HG02642 (cell line): ENCODE results near the gene TYW1.
"Not testable (repeated sequence)": the region's sequence is repeated elsewhere in the genome, so short reads cannot be mapped to it uniquely, and the experiment has no call there.

Experiments used
- ATAC-seq: cut with Tn5 transposase; IDR thresholded peaks from one replicate; pipeline ENCODE4 v1.9.1; 2021; ENCODE audit warnings: mild to moderate bottlenecking; ENCODE audit not compliant: unreplicated experiment, poor library complexity

TYW1 gene

DNA sequence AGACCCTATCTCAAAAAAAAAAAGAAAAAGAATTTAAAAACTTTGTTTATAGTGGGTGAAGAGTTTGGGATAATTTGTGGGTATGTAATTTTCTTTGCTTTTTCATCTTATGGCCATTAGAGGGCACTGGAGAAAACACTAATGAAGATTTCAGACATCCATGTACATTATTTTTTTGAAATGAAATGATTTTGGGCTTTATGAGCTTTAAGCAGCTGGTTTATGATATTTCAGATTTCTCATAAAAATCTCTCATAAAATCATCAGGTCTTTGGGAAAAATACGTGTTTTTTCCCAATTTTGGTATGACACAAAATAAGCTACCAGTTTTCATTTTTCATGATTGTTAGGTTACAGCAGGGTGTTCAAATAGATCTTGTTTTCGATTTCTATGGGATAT lies 44.2 kb downstream of the TYW1 start:
- ATAC-seq, result not testable (repeated sequence)

DNA sequence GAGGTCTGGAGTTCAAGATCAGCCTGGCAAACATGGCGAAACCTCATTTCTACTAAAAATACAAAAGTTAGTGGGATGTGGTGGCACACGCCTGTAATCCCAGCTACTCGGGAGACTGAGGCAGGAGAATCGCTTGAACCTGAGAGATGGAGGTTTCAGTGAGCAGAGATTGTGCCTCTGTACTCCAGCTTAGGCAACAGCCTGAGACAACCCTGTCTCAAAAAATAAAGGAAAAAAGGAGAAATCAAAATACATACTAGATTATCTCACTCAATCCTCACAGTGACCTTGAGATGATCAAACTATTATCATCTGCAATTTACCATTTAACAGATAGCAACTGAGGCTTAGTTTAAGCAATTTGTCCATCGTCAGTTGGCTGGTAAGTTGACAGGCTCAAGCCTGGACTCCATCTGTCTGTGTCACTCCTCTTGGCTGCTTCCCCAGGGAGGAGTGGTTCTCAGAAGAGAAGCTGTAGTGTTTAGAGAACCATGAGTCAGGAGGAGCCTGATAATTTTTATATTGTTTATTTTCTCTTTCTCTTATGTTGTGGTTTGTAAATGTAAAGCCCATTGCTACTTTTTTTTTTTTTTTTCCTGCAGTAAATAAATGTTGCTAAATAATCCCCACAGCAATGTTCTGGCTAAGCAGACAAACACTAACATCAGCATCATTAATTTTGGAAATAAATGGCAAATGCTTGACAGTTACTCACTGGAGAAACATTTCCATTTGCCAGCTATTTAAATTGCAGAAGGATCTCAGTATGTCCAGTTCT lies 46.3 kb downstream of the TYW1 start:
- not testable (repeated sequence) for ATAC-seq

DNA sequence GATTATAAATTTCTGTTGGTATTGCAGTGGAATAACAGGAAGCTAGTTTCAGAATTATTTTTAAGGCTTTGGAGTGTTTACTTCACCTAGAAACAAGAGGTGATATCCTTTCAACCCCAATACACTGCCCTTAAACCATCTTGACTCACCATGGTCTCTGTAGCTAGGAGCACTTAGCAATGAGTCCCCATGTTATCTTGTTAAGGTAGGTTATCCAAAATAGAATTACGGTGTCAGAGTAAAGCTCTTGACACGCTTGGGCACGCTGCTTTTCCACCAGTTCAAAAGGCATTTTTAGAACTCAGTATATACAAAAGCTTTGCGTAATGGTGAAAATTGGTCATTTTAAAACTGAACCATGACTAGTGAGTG lies 46.9 kb downstream of the TYW1 start:
- ATAC-seq, result not testable (repeated sequence)

DNA sequence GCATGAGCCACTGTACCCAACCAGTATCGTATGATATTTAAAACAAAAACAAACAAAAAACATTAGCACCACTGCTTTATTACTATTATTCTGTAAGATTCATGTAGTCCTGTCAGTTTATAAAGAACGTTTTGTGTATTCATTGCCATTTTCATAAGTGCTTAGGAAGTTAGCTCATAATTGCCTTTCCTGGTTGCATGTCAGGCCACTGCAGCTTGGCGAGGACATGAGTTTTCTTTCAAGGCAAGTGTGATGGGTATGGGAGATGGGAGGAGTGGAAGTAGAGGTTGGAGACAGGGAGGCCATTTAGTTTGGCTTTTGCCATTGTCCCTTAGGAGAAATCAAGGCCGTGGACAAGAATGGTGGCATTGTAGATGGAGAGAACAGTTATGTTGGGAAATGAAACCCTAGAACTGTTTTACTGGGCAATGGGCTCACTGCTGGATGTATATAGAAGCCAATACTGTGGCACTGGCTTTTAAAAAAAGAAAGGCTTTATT lies 48.9 kb downstream of the TYW1 start:
- no peak for ATAC-seq

DNA sequence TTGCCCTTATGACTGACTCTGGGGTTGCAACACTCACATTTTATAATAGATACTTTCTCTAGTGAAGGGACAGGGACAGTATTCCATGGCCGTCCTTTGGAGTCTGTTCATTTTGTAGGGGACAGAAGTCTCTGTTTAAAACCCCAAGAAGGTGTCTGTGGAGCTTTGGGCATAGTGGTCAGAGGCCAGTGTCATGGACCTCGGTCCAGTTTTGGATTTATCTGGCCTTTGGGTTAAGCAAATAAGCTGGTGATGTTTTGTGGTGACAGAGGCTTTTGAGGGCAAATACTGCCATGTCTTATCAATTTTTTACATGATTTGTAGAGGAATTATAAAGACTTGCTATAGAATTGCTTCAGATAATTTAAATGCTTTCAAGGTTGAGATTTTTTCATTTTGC lies 50.2 kb downstream of the TYW1 start:
- not testable (repeated sequence) for ATAC-seq

DNA sequence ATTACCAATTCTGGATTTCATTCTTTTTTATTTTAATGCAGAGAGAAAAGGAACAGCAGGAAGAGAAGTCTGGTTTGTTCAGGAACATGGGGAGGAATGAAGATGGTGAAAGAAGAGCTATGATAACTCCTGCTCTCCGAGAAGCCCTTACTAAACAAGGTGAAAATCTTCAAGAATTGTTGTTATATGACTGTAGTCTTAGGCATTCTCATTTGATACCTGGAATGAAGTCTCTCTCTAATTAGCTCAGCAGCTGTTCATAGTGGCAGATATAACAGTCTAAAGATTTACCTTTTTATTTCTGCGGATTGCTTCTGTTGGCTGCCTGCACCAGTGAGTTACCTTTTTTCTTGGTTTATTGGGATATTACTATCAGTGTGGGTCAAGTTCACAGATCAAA lies 53.3 kb downstream of the TYW1 start:
- not testable (repeated sequence) for ATAC-seq

DNA sequence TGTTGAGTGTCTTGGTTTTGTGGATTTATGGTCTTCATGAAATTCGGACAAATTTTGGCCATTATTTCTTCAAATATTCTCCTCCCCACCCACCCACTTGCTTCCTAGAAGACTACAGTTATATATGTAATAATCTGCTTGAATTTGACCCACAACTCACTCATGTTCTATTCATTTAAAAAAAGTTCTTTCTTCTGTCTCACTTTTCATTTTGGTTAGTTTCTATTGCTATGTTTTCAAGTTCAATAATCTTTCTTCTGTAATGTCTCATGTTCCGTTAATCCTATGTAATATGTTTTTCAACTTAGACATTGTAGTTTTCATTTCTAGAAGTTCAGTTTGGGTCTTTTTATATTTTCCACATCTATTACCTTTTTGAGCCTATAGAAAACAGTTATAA lies 55.5 kb downstream of the TYW1 start:
- ATAC-seq, result not testable (repeated sequence)

DNA sequence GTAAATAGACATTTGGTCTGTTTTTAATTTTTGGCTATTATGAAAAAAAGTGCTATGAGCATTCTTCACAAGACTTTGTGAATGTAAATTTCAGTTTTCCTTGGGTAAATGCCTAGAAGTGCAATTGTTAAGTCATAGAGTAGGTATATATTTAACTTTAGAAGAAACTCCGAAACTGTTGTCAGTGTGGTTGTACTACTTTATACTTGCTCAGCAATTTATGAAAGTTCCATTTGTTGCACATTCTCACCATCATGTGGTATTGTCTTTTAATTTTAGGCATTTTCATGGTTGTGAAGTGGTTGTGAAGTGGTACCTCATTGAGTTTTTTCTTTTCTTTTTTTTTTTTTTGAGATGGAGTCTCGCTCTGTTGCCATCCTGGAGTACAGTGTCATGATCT lies 60.0 kb downstream of the TYW1 start:
- no peak for ATAC-seq

DNA sequence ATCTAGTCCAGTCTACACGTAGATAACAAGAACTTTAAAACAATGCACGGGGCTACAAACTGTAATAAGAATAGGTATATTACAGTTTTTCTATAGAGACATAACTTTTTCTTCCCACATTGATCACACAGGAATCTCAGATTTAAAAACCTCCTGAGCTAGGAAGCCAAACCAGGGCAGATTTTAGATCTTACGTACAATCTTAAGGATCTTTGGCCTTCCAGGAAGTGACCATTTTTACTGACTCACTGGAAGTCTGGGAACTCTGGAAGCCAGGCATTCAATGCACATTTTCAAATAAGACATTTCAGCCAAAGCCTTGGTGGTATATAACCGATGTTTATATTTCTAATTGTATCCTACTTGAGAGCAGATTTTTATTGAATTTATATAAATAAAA lies 64.7 kb downstream of the TYW1 start:
- ATAC-seq, result not testable (repeated sequence)

DNA sequence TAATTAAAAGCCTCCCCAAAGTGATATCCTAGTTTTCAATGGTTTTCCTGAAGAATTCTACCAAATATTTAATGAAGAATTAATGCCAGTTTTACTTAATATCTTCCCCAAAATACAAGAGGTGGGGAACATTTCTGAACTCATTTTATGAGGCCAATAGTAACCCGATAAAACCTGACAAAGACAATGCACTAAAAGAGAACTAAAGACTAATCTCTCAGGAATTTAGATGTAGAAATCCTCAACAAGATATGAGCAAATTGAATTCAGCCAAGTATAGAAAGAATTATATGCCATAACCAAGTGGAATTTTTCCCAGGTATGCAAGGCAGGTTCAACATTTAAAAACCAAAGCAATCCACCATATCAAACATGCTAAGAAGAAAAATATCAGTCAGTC lies 66.2 kb downstream of the TYW1 start:
- not testable (repeated sequence) for ATAC-seq

DNA sequence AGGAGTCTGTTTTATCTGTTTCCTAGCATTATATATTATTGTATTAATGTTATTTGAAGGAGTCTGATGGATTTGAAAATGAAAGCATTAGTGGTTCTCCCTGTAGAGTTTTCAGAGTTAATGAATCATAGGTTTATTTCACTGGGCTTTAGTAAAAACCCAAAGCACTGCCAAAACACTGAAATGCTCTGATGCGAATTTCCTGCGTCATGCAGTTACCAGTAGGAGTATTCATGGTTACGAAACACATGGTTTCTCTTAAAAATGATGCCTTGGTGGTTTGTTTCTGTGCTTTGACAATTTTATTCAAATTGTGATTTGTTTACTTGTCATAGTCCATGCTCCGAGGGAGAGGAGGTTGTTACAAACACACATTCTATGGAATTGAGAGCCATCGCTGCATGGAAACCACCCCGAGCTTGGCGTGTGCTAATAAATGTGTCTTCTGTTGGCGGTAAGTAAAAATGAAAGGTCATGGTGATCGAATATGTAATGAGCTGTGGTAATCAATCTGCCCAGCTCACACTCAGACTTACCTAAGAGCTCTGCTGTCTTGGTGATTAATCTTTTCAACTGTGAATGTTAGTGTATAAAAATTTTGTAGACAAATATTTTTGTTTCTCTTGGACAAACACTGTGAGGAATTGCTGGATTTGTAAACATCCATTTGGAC lies 70.5 kb downstream of the TYW1 start:
- not testable (repeated sequence) for ATAC-seq

DNA sequence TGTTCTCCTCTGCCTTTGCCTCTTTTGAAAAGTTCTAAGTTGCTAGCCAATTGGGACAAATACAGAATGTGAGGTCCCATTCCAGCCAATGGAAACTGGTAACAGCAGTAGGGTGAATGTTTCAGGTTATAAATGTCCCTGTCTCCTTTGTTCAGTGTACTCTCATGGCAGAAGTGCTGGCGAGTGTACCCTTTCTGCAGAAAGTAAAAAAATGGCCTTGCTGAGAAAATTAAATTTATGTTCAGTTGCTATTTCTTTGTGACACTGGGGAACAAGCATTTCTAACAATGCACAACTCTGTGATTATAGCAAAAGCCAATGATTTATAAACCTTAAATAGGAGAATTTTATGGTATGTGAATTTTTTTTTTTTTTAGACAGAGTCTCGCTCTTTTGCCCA lies 79.5 kb downstream of the TYW1 start:
- ATAC-seq, result not testable (repeated sequence)

DNA sequence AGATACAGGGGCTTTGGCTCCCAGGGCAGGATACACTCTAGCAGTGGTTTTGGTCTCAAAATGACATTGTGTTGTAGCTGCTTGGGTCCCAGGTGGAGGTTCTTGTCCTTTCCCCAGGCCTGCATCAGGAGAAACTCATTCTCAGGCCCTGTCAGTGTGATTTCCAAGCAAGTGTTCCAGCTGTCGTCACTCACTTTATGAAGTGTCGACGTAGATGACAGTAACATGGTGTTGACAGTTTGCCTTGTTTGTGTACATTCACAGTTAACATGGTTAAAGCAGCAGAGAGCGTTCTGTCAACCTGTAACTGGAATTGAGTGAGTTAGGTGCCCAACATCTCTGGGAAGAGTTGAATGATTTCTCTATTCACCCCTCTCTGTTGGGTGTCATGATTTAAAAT lies 86.2 kb downstream of the TYW1 start:
- not testable (repeated sequence) for ATAC-seq

DNA sequence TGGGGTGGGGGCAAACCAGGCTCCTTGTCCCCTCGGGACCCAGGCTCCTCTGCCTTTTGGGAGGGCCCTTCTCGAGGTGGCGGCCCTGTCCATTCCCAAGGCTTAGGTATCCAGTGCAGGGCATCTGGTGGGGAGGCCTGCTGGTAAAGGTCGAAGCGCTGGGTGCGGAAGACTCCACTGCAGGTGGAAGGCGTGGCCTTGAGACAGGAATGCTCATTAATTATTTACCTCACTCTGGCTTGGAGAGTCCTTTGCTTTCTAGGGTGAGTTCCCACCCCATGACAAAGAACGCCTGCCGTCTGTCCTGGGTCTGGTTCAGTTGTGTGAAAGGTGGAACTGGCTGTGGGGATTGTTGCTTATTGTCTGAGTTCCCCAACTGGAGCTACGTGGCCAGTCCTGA lies 92.6 kb downstream of the TYW1 start:
- not testable (repeated sequence) for ATAC-seq

DNA sequence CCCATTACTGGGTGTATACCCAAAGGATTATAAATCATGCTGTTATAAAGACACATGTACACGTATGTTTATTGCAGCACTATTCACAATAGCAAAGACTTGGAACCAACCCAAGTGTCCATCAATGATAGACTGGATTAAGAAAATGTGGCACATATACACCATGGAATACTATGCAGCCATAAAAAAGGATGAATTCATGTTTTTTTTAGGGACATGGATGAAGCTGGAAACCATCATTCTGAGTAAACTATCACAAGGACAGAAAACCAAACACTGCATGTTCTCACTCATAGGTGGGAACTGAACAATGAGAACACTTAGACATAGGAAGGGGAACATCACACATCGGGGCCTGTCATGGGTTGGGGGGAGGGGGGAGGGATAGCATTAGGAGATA lies 94.4 kb downstream of the TYW1 start:
- ATAC-seq, result not testable (repeated sequence)

DNA sequence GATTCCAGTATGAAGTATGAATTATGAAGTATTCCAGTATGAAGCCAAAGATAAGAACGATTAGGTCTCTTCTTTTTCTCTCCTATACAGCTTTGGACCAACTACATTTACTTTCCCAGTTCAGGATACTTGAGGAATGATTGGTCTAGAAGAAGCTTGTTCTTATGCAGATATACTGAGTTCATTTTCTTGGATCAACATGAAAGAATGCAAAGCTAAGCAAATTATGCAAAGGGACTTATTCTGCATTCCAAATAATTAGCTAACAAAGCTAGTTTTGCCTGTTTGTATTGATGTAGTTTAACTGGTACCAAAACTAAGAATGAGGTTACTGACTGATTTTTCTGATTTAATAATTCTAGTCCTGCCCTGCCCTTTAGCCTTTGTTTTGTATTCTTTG lies 101.4 kb downstream of the TYW1 start:
- ATAC-seq, result not testable (repeated sequence)

DNA sequence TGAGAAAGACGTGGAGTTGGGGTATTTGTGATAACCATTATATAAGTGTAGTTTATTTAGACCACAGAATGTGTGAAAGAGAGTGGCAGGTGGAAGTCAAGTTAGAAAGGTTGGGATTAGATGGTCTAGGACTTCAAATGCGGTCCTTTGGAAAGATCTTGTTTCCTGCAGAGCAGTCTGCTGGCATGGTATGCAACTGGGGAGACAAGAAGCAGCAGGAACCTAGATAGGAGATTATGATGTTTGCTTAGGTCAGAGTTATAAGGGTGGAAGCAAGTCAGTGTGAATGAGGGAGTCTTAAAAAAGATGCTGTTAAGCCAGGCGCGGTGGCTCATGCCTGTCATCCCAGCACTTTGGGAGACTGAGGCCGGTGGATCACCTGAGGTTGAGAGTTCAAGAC lies 102.8 kb downstream of the TYW1 start:
- ATAC-seq, result not testable (repeated sequence)

DNA sequence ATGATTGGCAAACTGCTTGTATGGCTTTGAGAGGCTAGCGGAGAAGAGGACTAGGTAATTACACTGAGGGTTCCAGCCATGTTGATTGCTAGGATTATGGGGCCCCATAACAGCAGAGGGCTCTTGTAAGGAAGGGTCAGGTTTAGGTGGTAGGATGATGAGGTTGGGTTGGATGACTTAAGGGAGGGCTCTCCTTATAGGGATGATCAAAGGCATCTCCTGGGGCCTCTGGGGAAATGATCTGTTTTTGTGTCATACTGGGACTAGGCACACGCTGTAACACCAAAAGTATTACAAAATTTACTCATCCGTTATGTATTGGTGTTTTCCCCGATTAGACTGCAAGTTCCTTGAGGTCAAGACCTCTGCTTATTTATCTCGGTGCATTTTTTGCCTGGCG lies 103.4 kb downstream of the TYW1 start:
- ATAC-seq, result not testable (repeated sequence)

DNA sequence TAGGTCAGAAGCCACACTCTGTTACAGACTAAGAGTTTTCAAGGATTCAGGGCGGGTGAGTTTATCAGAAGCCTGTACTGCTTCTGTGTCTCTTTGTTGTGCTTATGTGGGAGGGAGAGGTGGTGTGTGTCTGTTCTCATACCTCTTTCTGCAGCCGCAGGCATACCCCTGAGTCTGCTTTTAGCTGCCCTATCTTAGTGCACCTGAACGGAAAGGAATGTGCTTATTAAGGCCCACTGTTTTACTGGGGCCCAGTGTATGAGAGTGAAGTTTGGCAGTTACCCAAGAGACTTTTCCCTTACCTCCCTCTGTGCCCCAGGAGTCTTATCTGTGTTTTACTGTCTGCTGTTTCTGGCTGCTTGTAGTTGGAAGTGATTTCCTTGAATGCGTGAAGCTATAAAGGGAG lies 104.3 kb downstream of the TYW1 start:
- no peak for ATAC-seq

DNA sequence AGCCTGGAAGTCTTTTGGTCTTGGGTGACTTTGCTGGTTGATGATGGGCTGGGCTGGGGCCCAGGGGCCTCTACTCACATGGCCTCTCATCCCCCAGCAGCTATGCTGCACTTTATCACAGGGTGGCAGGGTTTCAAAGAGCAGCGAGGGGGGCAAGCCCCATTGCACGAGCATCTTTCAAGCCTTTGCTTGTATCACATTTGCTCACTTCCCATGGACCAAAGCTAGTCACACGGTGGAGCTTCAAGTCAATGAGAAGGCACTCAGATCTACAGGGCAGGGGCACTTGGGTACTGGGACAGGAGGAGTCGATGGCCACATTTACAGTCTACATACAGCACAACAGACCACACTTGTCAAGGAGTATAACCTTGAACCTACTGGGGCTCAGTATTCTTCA lies 108.3 kb downstream of the TYW1 start:
- ATAC-seq, result not testable (repeated sequence)

DNA sequence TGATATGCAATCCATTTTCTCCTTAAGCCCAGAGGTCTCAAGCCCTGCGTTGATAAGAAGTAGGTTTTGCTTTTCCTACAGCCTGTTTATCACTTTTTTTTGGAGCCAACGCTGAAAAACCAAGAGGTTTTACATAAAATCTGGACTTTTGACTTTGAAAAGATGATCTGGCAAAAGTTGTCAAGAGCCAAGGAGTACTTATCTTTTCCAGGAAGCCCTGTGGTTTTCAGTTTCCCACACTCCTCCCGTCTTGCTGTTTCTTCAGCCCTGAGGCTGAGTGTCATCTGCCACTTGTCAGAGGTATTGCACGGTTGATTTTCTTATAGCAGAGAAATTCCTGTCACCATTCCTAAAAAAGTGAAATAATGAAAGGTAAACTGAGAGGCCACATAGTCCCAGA lies 108.7 kb downstream of the TYW1 start:
- ATAC-seq, result no peak

DNA sequence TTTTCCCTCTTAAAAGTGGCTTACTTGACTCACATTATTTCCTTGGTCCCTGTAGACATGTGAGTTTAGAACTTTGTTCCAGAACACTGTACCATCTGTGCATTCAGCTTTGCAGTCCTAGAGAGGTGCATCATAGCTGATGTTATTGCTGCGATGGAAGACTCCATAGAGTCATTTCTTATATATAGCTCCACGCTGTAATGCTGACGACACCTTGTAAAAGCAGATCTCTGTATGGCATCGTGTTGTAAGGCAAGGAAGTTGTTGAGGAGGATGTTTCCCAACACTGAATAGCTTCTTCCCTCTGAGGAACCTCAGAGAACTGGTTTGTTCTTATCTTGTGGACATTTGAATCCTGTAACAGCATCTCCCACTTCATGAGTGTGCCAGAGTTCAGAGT lies 109.6 kb downstream of the TYW1 start:
- ATAC-seq, result not testable (repeated sequence)
